Esophagus squamous epithelium (tissue), 5 donors: ENCODE measurements around the gene ZNF136. TPM values are rescaled to one million over a fixed set of nuclear protein-coding genes. Genes with fewer than 3 reads are reported as not detected.
A peak's percentile ranks its signal among the peaks of the same experiment; 100 is the strongest.

ENCODE experiments used
- DNase-seq: peaks from one replicate; lab custom pipeline; 2025; lab: John Stamatoyannopoulos, UW
- H3K27ac ChIP-seq, 4 donors: fragments of 200-600 bp; sonication (generic); one replicate each; pipeline ENCODE4 v1.5.1; 2016 to 2019; ENCODE audit warnings: mild to moderate bottlenecking in 1 of 4
- H3K27me3 ChIP-seq, 4 donors: fragments of 200-600 bp; sonication (generic); 1 replicate in 3 of 4; 2 replicates in 1 of 4; pipeline versions ENCODE4 v1.5.1 to v1.6.0; 2017 to 2021; ENCODE audit warnings: antibody characterized with exemption in 1 of 4
- H3K36me3 ChIP-seq, 3 donors: fragments of 200-600 bp; sonication (generic); one replicate each; pipeline ENCODE4 v1.5.1; 2016 to 2019
- H3K4me1 ChIP-seq, 3 donors: fragments of 200-600 bp; sonication (generic); one replicate each; pipeline ENCODE4 v1.5.1; 2017 to 2019
- H3K4me3 ChIP-seq, 4 donors: fragments of 200-600 bp; sonication (generic); 1 replicate in 3 of 4; 2 replicates in 1 of 4; pipeline ENCODE4 v1.5.1; 2016 to 2019; ENCODE audit warnings: mild to moderate bottlenecking in 2 of 4, moderate library complexity in 1 of 4
- H3K9me3 ChIP-seq, 3 donors: fragments of 200-600 bp; sonication (generic); one replicate each; pipeline ENCODE4 v1.5.1; 2016 to 2019
- CTCF ChIP-seq, 6 experiments: fragments of 450-650 bp in 4 of 6; fragments of 200-600 bp in 2 of 6; sonication (generic) in 2 of 6; IDR thresholded peaks; one replicate each; pipeline ENCODE4 v1.5.1; 2016 to 2019; ENCODE audit warnings: antibody characterized with exemption in 6 of 6, mild to moderate bottlenecking in 4 of 6, moderate library complexity in 4 of 6
- POLR2A ChIP-seq, 4 donors: fragments of 450-650 bp; IDR thresholded peaks; one replicate each; pipeline ENCODE4 v1.6.1; 2017; ENCODE audit warnings: antibody characterized with exemption in 4 of 4, mild to moderate bottlenecking in 4 of 4, moderate library complexity in 3 of 4
- WGBS, 2 donors: methylation state at CpG; one replicate each; pipeline ENCODE4 v1.1.5; 2018; 5-methylcytosine and 5-hydroxymethylcytosine counted together
- intact Hi-C: fragments of 100-400 bp; cut with DNase I; formaldehyde crosslinking; loops from one replicate; pipeline ENCODE4 v1.15.0; 2022
- total RNA-seq, 4 donors: library from RNA; depleted of rRNA; stranded (reverse); fragments of >200 nt; gene quantifications; one replicate each; pipeline ENCODE4 v1.1.0, GENCODE V29; 2016
- donor health status: DM: yes; HTN: yes; CAD: no.

Gene ZNF136
- total RNA-seq, 4 donors from 2014 or later, result 1.6 to 10.9 (median 5.0) TPM

- Histone ChIP-seq H3K27ac (no peak overlapping the region), H3K4me1 (peaks cover 0 to 10% (median 5%) of the 10 kb centered on the region in 3 donors), H3K9me3 (peaks cover 0 to 51% (median 20%) of the 10 kb centered on the region in 3 donors), H3K27me3 (no peaks in the 10 kb centered on the region), H3K36me3 (no peaks in the 10 kb centered on the region), H3K4me3 (no peak overlapping the region)
- intact Hi-C loops, result no loop called here
- DNase-seq, result no peak
- 54 to 65% methylated on average over 3 of the region's 3 CpGs for WGBS, 2 donors
- TF ChIP-seq CTCF (IDR thresholded peaks at IDR 0.05), result no peak
- TF ChIP-seq POLR2A (IDR thresholded peaks at IDR 0.05), result no peak
Measured at GRCh38 chr19:12199757-12200419, 37.0 kb downstream of the ZNF136 start.

- Histone ChIP-seq H3K4me3 (no peak overlapping the region), H3K36me3 (peaks cover 0 to 4% (median 0%) of the 10 kb centered on the region in 3 donors), H3K27me3 (no peaks in the 10 kb centered on the region), H3K27ac (no peak overlapping the region), H3K4me1 (no peaks in the 10 kb centered on the region), H3K9me3 (peaks cover 0 to 48% (median 23%) of the 10 kb centered on the region in 3 donors)
- DNase-seq, result no peak
- TF ChIP-seq CTCF (IDR thresholded peaks at IDR 0.05) (peak in 3 of 6 experiments; percentile 5 to 35 (median 6)), POLR2A (IDR thresholded peaks at IDR 0.05) (no peak)
- 17 to 51% methylated on average over 2 to 3 of the region's 4 CpGs for WGBS, 2 donors
- intact Hi-C loops, result no loop called here
Measured at GRCh38 chr19:12202250-12202649, 39.4 kb downstream of the ZNF136 start.

- Histone ChIP-seq H3K4me1 (no peaks in the 10 kb centered on the region), H3K36me3 (peaks cover 0 to 10% (median 0%) of the 10 kb centered on the region in 3 donors), H3K27me3 (no peaks in the 10 kb centered on the region), H3K27ac (no peak overlapping the region), H3K4me3 (no peak overlapping the region), H3K9me3 (peaks cover 0 to 59% (median 35%) of the 10 kb centered on the region in 3 donors)
- 94 to 100% methylated on average over 4 of the region's 4 CpGs for WGBS, 2 donors
- no peak for DNase-seq
- intact Hi-C loops, result no loop called here
- no peak for TF ChIP-seq CTCF (IDR thresholded peaks at IDR 0.05)
- TF ChIP-seq POLR2A (IDR thresholded peaks at IDR 0.05), result no peak
Measured at GRCh38 chr19:12205296-12205695, 42.4 kb downstream of the ZNF136 start.

- intact Hi-C loops, result no loop called here
- no peak overlapping the region for H3K4me3 ChIP-seq
- DNase-seq, result no peak
- H3K9me3 ChIP-seq, result peaks cover 0 to 89% (median 38%) of the 10 kb centered on the region in 3 donors
- H3K27me3 ChIP-seq, result no peaks in the 10 kb centered on the region
- H3K4me1 ChIP-seq, result no peaks in the 10 kb centered on the region
- TF ChIP-seq CTCF (IDR thresholded peaks at IDR 0.05) (no peak), POLR2A (IDR thresholded peaks at IDR 0.05) (no peak)
- 85 to 90% methylated on average over 2 of the region's 2 CpGs for WGBS, 2 donors
- H3K36me3 ChIP-seq, result peaks cover 0 to 10% (median 0%) of the 10 kb centered on the region in 3 donors
- no peak overlapping the region for H3K27ac ChIP-seq
Measured at GRCh38 chr19:12208221-12208620, 45.3 kb downstream of the ZNF136 start.

- peaks cover 0 to 84% (median 44%) of the 10 kb centered on the region in 3 donors for H3K9me3 ChIP-seq
- H3K36me3 ChIP-seq, result no peaks in the 10 kb centered on the region
- no peak overlapping the region for H3K4me3 ChIP-seq
- DNase-seq, result no peak
- H3K4me1 ChIP-seq, result no peaks in the 10 kb centered on the region
- intact Hi-C loops, result no loop called here
- no peak overlapping the region for H3K27ac ChIP-seq
- H3K27me3 ChIP-seq, result no peaks in the 10 kb centered on the region
- TF ChIP-seq CTCF (IDR thresholded peaks at IDR 0.05) (no peak), POLR2A (IDR thresholded peaks at IDR 0.05) (no peak)
Measured at GRCh38 chr19:12217332-12217731, 54.4 kb downstream of the ZNF136 start.
